ENCODE results near the gene ASF1A.

DNA sequence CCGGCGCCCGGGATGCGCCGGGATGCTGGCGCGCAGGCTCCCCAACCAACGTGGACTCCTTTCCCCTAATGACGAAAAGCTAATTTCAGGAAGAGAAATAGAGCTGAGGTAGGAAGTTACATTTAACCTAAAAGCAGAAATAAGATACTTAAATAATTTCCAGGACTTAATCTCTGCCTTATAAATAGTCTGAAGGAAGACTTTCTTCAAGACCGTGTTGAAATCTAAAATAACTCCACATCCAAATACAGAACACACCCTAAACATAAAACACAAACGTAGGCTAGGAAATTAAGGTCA lies 1.3 kb downstream of the ASF1A start:
- TF ChIP-seq, protein P1, sequence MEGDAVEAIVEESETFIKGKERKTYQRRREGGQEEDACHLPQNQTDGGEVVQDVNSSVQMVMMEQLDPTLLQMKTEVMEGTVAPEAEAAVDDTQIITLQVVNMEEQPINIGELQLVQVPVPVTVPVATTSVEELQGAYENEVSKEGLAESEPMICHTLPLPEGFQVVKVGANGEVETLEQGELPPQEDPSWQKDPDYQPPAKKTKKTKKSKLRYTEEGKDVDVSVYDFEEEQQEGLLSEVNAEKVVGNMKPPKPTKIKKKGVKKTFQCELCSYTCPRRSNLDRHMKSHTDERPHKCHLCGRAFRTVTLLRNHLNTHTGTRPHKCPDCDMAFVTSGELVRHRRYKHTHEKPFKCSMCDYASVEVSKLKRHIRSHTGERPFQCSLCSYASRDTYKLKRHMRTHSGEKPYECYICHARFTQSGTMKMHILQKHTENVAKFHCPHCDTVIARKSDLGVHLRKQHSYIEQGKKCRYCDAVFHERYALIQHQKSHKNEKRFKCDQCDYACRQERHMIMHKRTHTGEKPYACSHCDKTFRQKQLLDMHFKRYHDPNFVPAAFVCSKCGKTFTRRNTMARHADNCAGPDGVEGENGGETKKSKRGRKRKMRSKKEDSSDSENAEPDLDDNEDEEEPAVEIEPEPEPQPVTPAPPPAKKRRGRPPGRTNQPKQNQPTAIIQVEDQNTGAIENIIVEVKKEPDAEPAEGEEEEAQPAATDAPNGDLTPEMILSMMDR (conservative IDR thresholded peaks at IDR 0.05; ENCODE audit: low read depth in 2 of 2): no peak
- TF ChIP-seq REST (IDR thresholded peaks at IDR 0.05; ENCODE audit: unreplicated experiment): no peak
- no peak for TF ChIP-seq EZH2phosphoT487 (IDR thresholded peaks at IDR 0.05; ENCODE audit: unreplicated experiment)
- no peak for TF ChIP-seq JUNB (IDR thresholded peaks at IDR 0.05; ENCODE audit: unreplicated experiment)
- no peak for TF ChIP-seq ZNF331 (CRISPR knock-in tag; IDR thresholded peaks at IDR 0.05; ENCODE audit: low read depth)
- TF ChIP-seq EZH2 (IDR thresholded peaks at IDR 0.05; ENCODE audit: low read depth, unreplicated experiment): no peak
- no peak for TF ChIP-seq ZNF462 (CRISPR knock-in tag; IDR thresholded peaks at IDR 0.05)
- TF ChIP-seq POLR2AphosphoS5 (IDR thresholded peaks at IDR 0.05; ENCODE audit: low read depth): no peak
- TF ChIP-seq STAT1 (IDR thresholded peaks at IDR 0.05; ENCODE audit: unreplicated experiment): no peak
- TF ChIP-seq CREB1 (CRISPR knock-in tag; IDR thresholded peaks at IDR 0.05; ENCODE audit: low read depth): no peak
- TF ChIP-seq ETS1 (IDR thresholded peaks at IDR 0.05): no peak
- no peak for TF ChIP-seq ZNF114 (CRISPR knock-in tag; IDR thresholded peaks at IDR 0.05)
